Endothelial cell of umbilical vein (primary cell): ENCODE measurements around the gene CWC27. TPM values are rescaled to one million over a fixed set of nuclear protein-coding genes. Genes with fewer than 3 reads are reported as not detected.

Source experiments
- BruUV-seq: library from RNA; stranded (reverse); fragments of 400-500 nt; replicated peaks from 2 replicates; lab custom pipeline; 2021; lab: Mats Ljungman, UMichigan
- CTCF ChIA-PET: fragments of 300-600, 350-600 bp; sonication (Branson Sonifier 250); formaldehyde crosslinking; loops from one replicate; lab custom pipeline; 2021; ENCODE audit warnings: antibody characterized with exemption, inconsistent platforms; lab: Charles Lee
- POLR2A ChIA-PET: fragments of 300-600, 350-600 bp; sonication (Branson Sonifier 250); formaldehyde crosslinking; loops from one replicate; lab custom pipeline; 2021; ENCODE audit warnings: antibody characterized with exemption, inconsistent platforms; lab: Charles Lee
- DNase-seq: peaks from one replicate; pipeline ENCODE4 v3.0.0-alpha.2; 2011; ENCODE audit warnings: low read depth, low spot score
- FAIRE-seq: peaks from 2 replicates; lab custom pipeline; 2011; peaks lifted over from hg19 to GRCh38; lab: Jason Lieb, UNC
- H2AFZ ChIP-seq: 2 replicates; pipeline ENCODE4 v1.6.0; 2012; ENCODE audit warnings: low read depth, low read length, control low read depth, inconsistent platforms
- H3K27ac ChIP-seq: 2 replicates; pipeline ENCODE4 v1.5.1; 2011; ENCODE audit warnings: low read depth, mild to moderate bottlenecking, control low read depth, low read length, moderate library complexity; ENCODE audit not compliant: insufficient read depth
- H3K27me3 ChIP-seq, 2 experiments: 2 replicates each; pipeline versions ENCODE4 v1.6.0 to v1.6.1; 2011; ENCODE audit warnings: low read length in 2 of 2, mixed read lengths in 1 of 2; ENCODE audit not compliant: control insufficient read depth in 2 of 2, insufficient read depth in 2 of 2
- H3K36me3 ChIP-seq, 2 experiments: 2 replicates in 1 of 2; 3 replicates in 1 of 2; pipeline ENCODE4 v1.5.1; 2011; ENCODE audit warnings: low read length in 2 of 2, mild to moderate bottlenecking in 1 of 2, moderate library complexity in 1 of 2; ENCODE audit not compliant: control insufficient read depth in 2 of 2, insufficient read depth in 2 of 2; ENCODE audit errors: extremely low read depth in 1 of 2
- H3K4me1 ChIP-seq: 3 replicates; pipeline ENCODE4 v1.5.1; 2011; ENCODE audit warnings: mild to moderate bottlenecking, low read length; ENCODE audit not compliant: control insufficient read depth, insufficient read depth; ENCODE audit errors: extremely low read depth
- H3K4me2 ChIP-seq: 2 replicates; pipeline ENCODE4 v1.6.1; 2011; ENCODE audit warnings: low read length, control low read depth, mixed read lengths; ENCODE audit not compliant: insufficient read depth
- H3K4me3 ChIP-seq, 3 experiments: fragments of 200-600 bp in 1 of 3; sonication (generic), shearing (Covaris generic) in 1 of 3; replicated peaks in 1 of 3; 2 replicates each; pipeline ENCODE4 v1.5.1; 2011 to 2016; ENCODE audit warnings: control low read depth in 3 of 3, low read length in 3 of 3, mild to moderate bottlenecking in 2 of 3, inconsistent platforms in 1 of 3, low read depth in 1 of 3, moderate library complexity in 1 of 3; ENCODE audit not compliant: insufficient read depth in 1 of 3
- H3K79me2 ChIP-seq: 2 replicates; pipeline ENCODE4 v1.6.0; 2012; ENCODE audit warnings: low read length, inconsistent platforms; ENCODE audit not compliant: control insufficient read depth, insufficient read depth
- H3K9ac ChIP-seq: replicated peaks from 2 replicates; pipeline ENCODE3; 2011; ENCODE audit warnings: low read length, control low read depth; ENCODE audit not compliant: insufficient read depth; ENCODE audit errors: extremely low read depth
- H3K9me1 ChIP-seq: replicated peaks from 3 replicates; pipeline ENCODE4 v1.6.0; 2011; ENCODE audit warnings: mild to moderate bottlenecking, low read length; ENCODE audit not compliant: control insufficient read depth, insufficient read depth; ENCODE audit errors: extremely low read depth
- H3K9me3 ChIP-seq: replicated peaks from 2 replicates; pipeline ENCODE4 v1.5.1; 2012; ENCODE audit warnings: low read length, inconsistent platforms; ENCODE audit not compliant: control insufficient read depth, insufficient read depth
- H4K20me1 ChIP-seq: replicated peaks from 2 replicates; pipeline ENCODE3; 2011; ENCODE audit warnings: mild to moderate bottlenecking, low read length; ENCODE audit not compliant: control insufficient read depth, insufficient read depth; ENCODE audit errors: extremely low read depth
- EZH2 ChIP-seq: IDR thresholded peaks from 2 replicates; pipeline ENCODE4 v1.6.1; 2012; ENCODE audit warnings: borderline replicate concordance, low read depth, mild to moderate bottlenecking, moderate library complexity, low read length, inconsistent platforms; ENCODE audit not compliant: severe bottlenecking
- FOS ChIP-seq: IDR thresholded peaks from 2 replicates; pipeline ENCODE4 v1.6.1; 2011; ENCODE audit warnings: mild to moderate bottlenecking, low read length, moderate library complexity, borderline replicate concordance; ENCODE audit not compliant: insufficient read depth
- GATA2 ChIP-seq: IDR thresholded peaks from 2 replicates; pipeline ENCODE4 v1.7.0; 2011; ENCODE audit warnings: low read depth, mild to moderate bottlenecking, moderate library complexity, mixed read lengths, low read length; ENCODE audit not compliant: insufficient read length, insufficient read depth
- MAX ChIP-seq: IDR thresholded peaks from 2 replicates; pipeline ENCODE4 v1.6.1; 2011; ENCODE audit not compliant: insufficient read depth, insufficient read length
- MYC ChIP-seq: IDR thresholded peaks from one replicate; pipeline ENCODE4 v1.6.1; 2011; ENCODE audit warnings: mild to moderate bottlenecking, low read depth, low read length
- POLR2AphosphoS5 ChIP-seq: IDR thresholded peaks from 2 replicates; pipeline ENCODE4 v1.6.1; 2012; ENCODE audit warnings: low read depth, mild to moderate bottlenecking, control low read depth, low read length, moderate library complexity; ENCODE audit not compliant: insufficient read depth
- dilution Hi-C: fragments of 300-500 bp; cut with MboI; formaldehyde crosslinking; loops from one replicate; pipeline ENCODE4 v1.15.0; 2019; ENCODE audit warnings: low sequenced_read_pairs; ENCODE audit not compliant: extremely low pct_ligation_motif_present
- intact Hi-C: fragments of 100-400 bp; cut with micrococcal nuclease; formaldehyde crosslinking; loops from one replicate; pipeline ENCODE4 v1.10.0; 2022
- polyA plus RNA-seq, 4 experiments: library from polyadenylated mRNA; depleted of rRNA in 3 of 4; stranded (reverse) in 3 of 4; unstranded in 1 of 4; fragments of >200 nt; gene quantifications; 2 replicates each; pipeline versions ENCODE4 v1.2.1 to v1.2.3, GENCODE V29; 2011 to 2012; ENCODE audit warnings: missing spikeins in 1 of 4
- total RNA-seq: library from RNA; stranded (reverse); gene quantifications from 2 replicates; pipeline ENCODE4 v1.2.3, GENCODE V29; 2021
- TF ChIP-seq, protein P1 (sequence below), 2 donors: IDR thresholded peaks; 1 replicate in 1 of 2; 2 replicates in 1 of 2; pipeline ENCODE4 v1.5.1; 2011; ENCODE audit warnings: low read length in 2 of 2, mild to moderate bottlenecking in 2 of 2, moderate library complexity in 2 of 2, control low read depth in 1 of 2, inconsistent platforms in 1 of 2, low read depth in 1 of 2; ENCODE audit not compliant: insufficient read depth in 1 of 2; ENCODE audit errors: extremely low read depth in 1 of 2

The CWC27 gene
- total and polyA plus RNA-seq, 2 donors (not counting 3 experiments of a cell fraction or from before 2014, with no cell fraction given), result 11.9 to 23.8 TPM

GRCh38 chr5:64767959-64768357, 772 bp upstream of the CWC27 start:
- TF ChIP-seq MAX (no peak), GATA2 (no peak), FOS (no peak), POLR2AphosphoS5 (no peak), MYC (no peak), EZH2 (no peak)
- TF ChIP-seq, protein P1, sequence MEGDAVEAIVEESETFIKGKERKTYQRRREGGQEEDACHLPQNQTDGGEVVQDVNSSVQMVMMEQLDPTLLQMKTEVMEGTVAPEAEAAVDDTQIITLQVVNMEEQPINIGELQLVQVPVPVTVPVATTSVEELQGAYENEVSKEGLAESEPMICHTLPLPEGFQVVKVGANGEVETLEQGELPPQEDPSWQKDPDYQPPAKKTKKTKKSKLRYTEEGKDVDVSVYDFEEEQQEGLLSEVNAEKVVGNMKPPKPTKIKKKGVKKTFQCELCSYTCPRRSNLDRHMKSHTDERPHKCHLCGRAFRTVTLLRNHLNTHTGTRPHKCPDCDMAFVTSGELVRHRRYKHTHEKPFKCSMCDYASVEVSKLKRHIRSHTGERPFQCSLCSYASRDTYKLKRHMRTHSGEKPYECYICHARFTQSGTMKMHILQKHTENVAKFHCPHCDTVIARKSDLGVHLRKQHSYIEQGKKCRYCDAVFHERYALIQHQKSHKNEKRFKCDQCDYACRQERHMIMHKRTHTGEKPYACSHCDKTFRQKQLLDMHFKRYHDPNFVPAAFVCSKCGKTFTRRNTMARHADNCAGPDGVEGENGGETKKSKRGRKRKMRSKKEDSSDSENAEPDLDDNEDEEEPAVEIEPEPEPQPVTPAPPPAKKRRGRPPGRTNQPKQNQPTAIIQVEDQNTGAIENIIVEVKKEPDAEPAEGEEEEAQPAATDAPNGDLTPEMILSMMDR (IDR thresholded peaks at IDR 0.05; ENCODE audit: extremely low read depth in 1 of 2, insufficient read depth in 1 of 2, low read depth in 1 of 2, low read length in 2 of 2), result no peak
- H3K27me3 ChIP-seq, result no peaks in the 10 kb centered on the region
- peaks cover 0 to 4% of the 10 kb centered on the region in 2 experiments for H3K36me3 ChIP-seq
- peak overlapping the region; percentile 76 for H3K4me2 ChIP-seq
- ChIA-PET CTCF (interaction anchor here (1.0 to 1.9 kb wide), 6 partner anchors 10 to 716 kb away, joined by 3 to 9 read pairs (median 4); no protein-coding TSS in a partner anchor), POLR2A (no interaction called here)
- peaks cover 18% of the 10 kb centered on the region for H3K4me1 ChIP-seq
- H3K27ac ChIP-seq, result peak overlapping the region; percentile 89
- H3K79me2 ChIP-seq, result peaks cover 75% of the 10 kb centered on the region
- no peaks in the 10 kb centered on the region for H3K9me3 ChIP-seq
- TSS peak; percentile 51 for BruUV-seq
- H3K9me1 ChIP-seq, result no peaks in the 10 kb centered on the region
- FAIRE-seq (no peak), DNase-seq (peak; percentile 61)
- peak overlapping the region; percentile 92 for H2AFZ ChIP-seq
- intact Hi-C loops, result loop anchor here (5.0 kb wide), 1 partner anchor 261 kb away; the partner anchor contains the start of gene RGS7BP
- H3K9ac ChIP-seq, result peak overlapping the region; percentile 94
- peak overlapping the region; percentile 72 to 97 (median 95) for H3K4me3 ChIP-seq
- dilution Hi-C loops, result no loop called here
- H4K20me1 ChIP-seq, result no peaks in the 10 kb centered on the region
